Measurements from ENCODE around the gene RHOBTB3. TPM values are rescaled to one million over a fixed set of nuclear protein-coding genes. Genes with fewer than 3 reads are reported as not detected.

Gene RHOBTB3
- total and polyA plus RNA-seq, 2 donors (not counting 3 experiments of a cell fraction or from before 2014, with no cell fraction given), result 44.1 to 52.1 TPM

DNA sequence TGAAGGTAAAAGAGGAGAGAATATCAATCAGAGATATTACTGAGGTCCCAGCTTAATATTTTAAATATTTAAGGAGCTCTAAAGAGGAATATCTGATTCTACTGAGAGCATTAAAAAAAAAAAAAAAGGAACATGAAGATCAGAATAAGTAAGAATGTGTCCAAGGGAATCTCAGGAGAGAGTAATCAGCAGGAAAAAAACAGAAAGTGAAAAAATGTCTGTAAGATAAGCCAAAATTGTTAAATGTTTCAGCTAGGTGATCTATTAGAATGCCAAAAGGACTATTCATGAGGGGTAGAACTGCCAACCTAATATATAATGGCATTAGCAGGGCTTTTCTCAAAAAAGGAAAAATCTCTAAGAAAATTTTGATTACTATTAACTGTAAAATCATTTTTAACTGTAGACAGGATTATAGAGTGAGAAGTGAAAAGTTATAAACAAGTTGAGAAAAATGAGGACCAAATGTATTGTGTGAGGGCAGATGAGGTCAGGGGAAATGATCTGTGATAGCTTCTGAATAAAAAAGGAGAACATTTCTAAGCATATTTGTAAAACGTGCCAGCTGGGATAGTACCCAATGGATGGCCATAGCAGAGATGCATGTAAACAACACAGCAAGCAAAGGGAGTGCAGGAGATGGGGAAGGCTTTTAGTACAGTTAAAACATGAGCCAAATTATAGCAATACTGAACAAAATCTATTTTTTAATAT, 9.4 kb upstream of the RHOBTB3 start:
- CTCF ChIA-PET, result interaction anchor here (1.4 kb wide), 1 partner anchor 59 kb away, joined by 4 read pairs; no protein-coding TSS in a partner anchor
- intact Hi-C loops (cut with micrococcal nuclease), result no loop called here
- Histone ChIP-seq H3K4me2 (ENCODE audit: insufficient read depth, low read length) (no peak overlapping the region), H3K9ac (replicated peaks; ENCODE audit: extremely low read depth, insufficient read depth, low read length) (no peak overlapping the region), H3K27ac (ENCODE audit: insufficient read depth, low read depth, low read length) (no peak overlapping the region), H2AFZ (ENCODE audit: low read depth, low read length) (no peak overlapping the region), H3K27me3 (ENCODE audit: control insufficient read depth in 2 of 2, insufficient read depth in 2 of 2, low read length in 2 of 2) (no peaks in the 10 kb centered on the region), H3K9me3 (replicated peaks; ENCODE audit: control insufficient read depth, insufficient read depth, low read length) (no peaks in the 10 kb centered on the region), H3K4me1 (ENCODE audit: control insufficient read depth, extremely low read depth, insufficient read depth, low read length) (peaks cover 10% of the 10 kb centered on the region), H3K4me3 (replicated peaks in 1 of 3; ENCODE audit: insufficient read depth in 1 of 3, low read depth in 1 of 3, low read length in 3 of 3) (no peak overlapping the region), H4K20me1 (replicated peaks; ENCODE audit: control insufficient read depth, extremely low read depth, insufficient read depth, low read length) (no peaks in the 10 kb centered on the region), H3K79me2 (ENCODE audit: control insufficient read depth, insufficient read depth, low read length) (no peaks in the 10 kb centered on the region), H3K36me3 (ENCODE audit: control insufficient read depth in 2 of 2, extremely low read depth in 1 of 2, insufficient read depth in 2 of 2, low read length in 2 of 2) (no peaks in the 10 kb centered on the region), H3K9me1 (replicated peaks; ENCODE audit: control insufficient read depth, extremely low read depth, insufficient read depth, low read length) (no peaks in the 10 kb centered on the region)
- FAIRE-seq (no peak), DNase-seq (ENCODE audit: low read depth, low spot score) (no peak)
- dilution Hi-C loops (cut with MboI; ENCODE audit: extremely low pct_ligation_motif_present, low sequenced_read_pairs), result no loop called here
- no TSS peak for BruUV-seq (replicated peaks)
- POLR2A ChIA-PET, result no interaction called here
- TF ChIP-seq MYC (IDR thresholded peaks at IDR 0.05; ENCODE audit: low read depth, low read length), result no peak
- no peak for TF ChIP-seq EZH2 (IDR thresholded peaks at IDR 0.05; ENCODE audit: borderline replicate concordance, low read depth, low read length, severe bottlenecking)

DNA sequence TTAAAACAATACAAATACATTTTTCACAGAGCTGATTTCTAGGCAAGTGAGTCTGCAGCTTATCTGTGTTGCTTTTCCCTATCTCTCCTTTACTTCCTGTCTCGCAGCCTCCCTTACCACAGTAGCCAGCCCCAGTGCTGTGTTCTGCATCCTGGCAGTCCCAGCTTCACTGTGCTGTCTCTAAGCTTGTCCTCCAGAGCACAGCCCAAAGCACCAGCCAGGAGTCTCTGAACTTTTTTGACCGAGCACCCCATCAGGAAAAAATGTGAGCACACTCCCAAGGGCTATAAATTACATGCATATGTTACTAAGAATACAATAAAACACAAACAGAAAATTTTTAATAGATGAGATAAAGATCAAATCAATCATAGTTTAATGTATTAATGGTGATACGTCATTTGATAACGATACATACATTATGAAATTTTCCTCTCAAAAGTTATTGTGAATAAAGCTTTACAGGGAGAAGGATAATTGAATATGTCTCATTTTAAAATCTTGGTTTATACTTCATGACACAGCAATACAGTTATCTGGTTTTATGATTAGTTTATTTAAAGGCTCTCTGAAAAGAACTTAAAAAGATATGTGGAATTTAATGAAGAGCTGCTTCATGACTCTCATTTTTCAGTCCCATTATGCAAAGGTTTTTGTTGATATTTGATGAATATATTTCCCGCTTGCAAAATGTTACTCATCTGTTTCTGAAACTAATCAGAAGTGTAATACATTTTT, 7.3 kb upstream of the RHOBTB3 start:
- BruUV-seq (replicated peaks), result no TSS peak

More for the DNA sequence above, 7.3 kb upstream of the RHOBTB3 start:
- intact Hi-C loops (cut with micrococcal nuclease), result no loop called here
- Histone ChIP-seq H3K4me2 (ENCODE audit: insufficient read depth, low read length) (peak overlapping the region; percentile 39), H3K36me3 (ENCODE audit: control insufficient read depth in 2 of 2, extremely low read depth in 1 of 2, insufficient read depth in 2 of 2, low read length in 2 of 2) (no peaks in the 10 kb centered on the region), H4K20me1 (replicated peaks; ENCODE audit: control insufficient read depth, extremely low read depth, insufficient read depth, low read length) (no peaks in the 10 kb centered on the region), H3K4me3 (replicated peaks in 1 of 3; ENCODE audit: insufficient read depth in 1 of 3, low read depth in 1 of 3, low read length in 3 of 3) (no peak overlapping the region), H3K9me3 (replicated peaks; ENCODE audit: control insufficient read depth, insufficient read depth, low read length) (no peaks in the 10 kb centered on the region), H2AFZ (ENCODE audit: low read depth, low read length) (no peak overlapping the region), H3K4me1 (ENCODE audit: control insufficient read depth, extremely low read depth, insufficient read depth, low read length) (peaks cover 23% of the 10 kb centered on the region), H3K27ac (ENCODE audit: insufficient read depth, low read depth, low read length) (no peak overlapping the region), H3K9ac (replicated peaks; ENCODE audit: extremely low read depth, insufficient read depth, low read length) (no peak overlapping the region), H3K9me1 (replicated peaks; ENCODE audit: control insufficient read depth, extremely low read depth, insufficient read depth, low read length) (no peaks in the 10 kb centered on the region), H3K27me3 (ENCODE audit: control insufficient read depth in 2 of 2, insufficient read depth in 2 of 2, low read length in 2 of 2) (no peaks in the 10 kb centered on the region), H3K79me2 (ENCODE audit: control insufficient read depth, insufficient read depth, low read length) (no peaks in the 10 kb centered on the region)
- DNase-seq (ENCODE audit: low read depth, low spot score) (peak; percentile 50), FAIRE-seq (peak; percentile 78)
- POLR2A ChIA-PET, result no interaction called here
- dilution Hi-C loops (cut with MboI; ENCODE audit: extremely low pct_ligation_motif_present, low sequenced_read_pairs), result no loop called here
- CTCF ChIA-PET, result interaction anchor here (0.9 to 1.2 kb wide), 7 partner anchors 8 to 80 kb away, joined by 3 to 6 read pairs (median 4); partner anchors contain the start of gene RFESD
- TF ChIP-seq POLR2AphosphoS5 (IDR thresholded peaks at IDR 0.05; ENCODE audit: insufficient read depth, low read depth, low read length) (peak; percentile 27), MYC (IDR thresholded peaks at IDR 0.05; ENCODE audit: low read depth, low read length) (no peak), GATA2 (IDR thresholded peaks at IDR 0.05; ENCODE audit: insufficient read depth, insufficient read length, low read depth, low read length) (peak; percentile 93)
- TF ChIP-seq, protein P1, sequence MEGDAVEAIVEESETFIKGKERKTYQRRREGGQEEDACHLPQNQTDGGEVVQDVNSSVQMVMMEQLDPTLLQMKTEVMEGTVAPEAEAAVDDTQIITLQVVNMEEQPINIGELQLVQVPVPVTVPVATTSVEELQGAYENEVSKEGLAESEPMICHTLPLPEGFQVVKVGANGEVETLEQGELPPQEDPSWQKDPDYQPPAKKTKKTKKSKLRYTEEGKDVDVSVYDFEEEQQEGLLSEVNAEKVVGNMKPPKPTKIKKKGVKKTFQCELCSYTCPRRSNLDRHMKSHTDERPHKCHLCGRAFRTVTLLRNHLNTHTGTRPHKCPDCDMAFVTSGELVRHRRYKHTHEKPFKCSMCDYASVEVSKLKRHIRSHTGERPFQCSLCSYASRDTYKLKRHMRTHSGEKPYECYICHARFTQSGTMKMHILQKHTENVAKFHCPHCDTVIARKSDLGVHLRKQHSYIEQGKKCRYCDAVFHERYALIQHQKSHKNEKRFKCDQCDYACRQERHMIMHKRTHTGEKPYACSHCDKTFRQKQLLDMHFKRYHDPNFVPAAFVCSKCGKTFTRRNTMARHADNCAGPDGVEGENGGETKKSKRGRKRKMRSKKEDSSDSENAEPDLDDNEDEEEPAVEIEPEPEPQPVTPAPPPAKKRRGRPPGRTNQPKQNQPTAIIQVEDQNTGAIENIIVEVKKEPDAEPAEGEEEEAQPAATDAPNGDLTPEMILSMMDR (IDR thresholded peaks at IDR 0.05; ENCODE audit: extremely low read depth in 1 of 2, insufficient read depth in 1 of 2, low read depth in 1 of 2, low read length in 2 of 2), result no peak

All from endothelial cell of umbilical vein (primary cell).